H1 (cell line): Measurements from ENCODE around the gene OGFR. TPM values are rescaled to one million over a fixed set of nuclear protein-coding genes. Genes with fewer than 3 reads are reported as not detected.

Experiments
- BRCA1 ChIP-seq: IDR thresholded peaks from 2 replicates; pipeline ENCODE4 v1.6.1; 2012; ENCODE audit warnings: low read depth, low read length, improper control_type of control experiment
- EP300 ChIP-seq, 2 experiments: IDR thresholded peaks; 1 replicate in 1 of 2; 2 replicates in 1 of 2; pipeline ENCODE4 v1.6.1; 2011 to 2012; ENCODE audit warnings: low read depth in 2 of 2, low read length in 2 of 2, mild to moderate bottlenecking in 2 of 2, borderline replicate concordance in 1 of 2, inconsistent platforms in 1 of 2, moderate library complexity in 1 of 2
- EZH2 ChIP-seq: fragments of 200-600 bp; sonication (generic); IDR thresholded peaks from 2 replicates; pipeline ENCODE4 v1.7.1; 2012; ENCODE audit warnings: low read depth, mild to moderate bottlenecking, moderate library complexity, low read length, inconsistent platforms; ENCODE audit not compliant: severe bottlenecking
- GABPA ChIP-seq: IDR thresholded peaks from 2 replicates; pipeline ENCODE4 v1.6.1; 2011; ENCODE audit warnings: mild to moderate bottlenecking, low read length, moderate library complexity, borderline replicate concordance; ENCODE audit not compliant: insufficient read depth
- POLR2A ChIP-seq, 2 experiments: IDR thresholded peaks; 1 replicate in 1 of 2; 2 replicates in 1 of 2; pipeline ENCODE4 v1.6.1; 2011; ENCODE audit warnings: low read depth in 2 of 2, low read length in 2 of 2, mild to moderate bottlenecking in 2 of 2; ENCODE audit errors: control extremely low read depth in 1 of 2
- RNF2 ChIP-seq: fragments of 200-900, 300-1000 bp; sonication (generic); IDR thresholded peaks from 2 replicates; pipeline ENCODE4 v1.7.1; 2016; ENCODE audit warnings: borderline replicate concordance, low read depth, mild to moderate bottlenecking, antibody characterized with exemption, low read length; ENCODE audit not compliant: poor library complexity, severe bottlenecking; ENCODE audit errors: missing control alignments
- SP2 ChIP-seq: IDR thresholded peaks from 2 replicates; pipeline ENCODE4 v1.6.1; 2012; ENCODE audit warnings: mild to moderate bottlenecking, low read length, inconsistent platforms
- polyA plus RNA-seq, 7 experiments: library from polyadenylated mRNA; depleted of rRNA in 3 of 7; stranded (reverse) in 5 of 7; unstranded in 2 of 7; fragments of >200 nt in 5 of 7; fragments of 200-250 nt in 2 of 7; gene quantifications; 1 replicate in 5 of 7; 2 replicates in 1 of 7; 4 replicates in 1 of 7; pipeline versions ENCODE4 v1.2.1 to v1.2.3, GENCODE V29; 2011 to 2013; ENCODE audit warnings: missing spikeins in 2 of 7, mixed read lengths in 2 of 7
- total RNA-seq: library from RNA; stranded (reverse); fragmentation: NEBNext Ultra II Directional; extraction: Animal tissue kit (Norgen Biotek cat#: 25700); gene quantifications from 2 replicates; pipeline ENCODE4 v1.2.1, GENCODE V29; 2021

The OGFR gene
- total and polyA plus RNA-seq, 2 of the 8 experiments (the other 6 are each of a cell fraction or from before 2014, with no cell fraction given): 13.9 to 25.1 TPM

DNA sequence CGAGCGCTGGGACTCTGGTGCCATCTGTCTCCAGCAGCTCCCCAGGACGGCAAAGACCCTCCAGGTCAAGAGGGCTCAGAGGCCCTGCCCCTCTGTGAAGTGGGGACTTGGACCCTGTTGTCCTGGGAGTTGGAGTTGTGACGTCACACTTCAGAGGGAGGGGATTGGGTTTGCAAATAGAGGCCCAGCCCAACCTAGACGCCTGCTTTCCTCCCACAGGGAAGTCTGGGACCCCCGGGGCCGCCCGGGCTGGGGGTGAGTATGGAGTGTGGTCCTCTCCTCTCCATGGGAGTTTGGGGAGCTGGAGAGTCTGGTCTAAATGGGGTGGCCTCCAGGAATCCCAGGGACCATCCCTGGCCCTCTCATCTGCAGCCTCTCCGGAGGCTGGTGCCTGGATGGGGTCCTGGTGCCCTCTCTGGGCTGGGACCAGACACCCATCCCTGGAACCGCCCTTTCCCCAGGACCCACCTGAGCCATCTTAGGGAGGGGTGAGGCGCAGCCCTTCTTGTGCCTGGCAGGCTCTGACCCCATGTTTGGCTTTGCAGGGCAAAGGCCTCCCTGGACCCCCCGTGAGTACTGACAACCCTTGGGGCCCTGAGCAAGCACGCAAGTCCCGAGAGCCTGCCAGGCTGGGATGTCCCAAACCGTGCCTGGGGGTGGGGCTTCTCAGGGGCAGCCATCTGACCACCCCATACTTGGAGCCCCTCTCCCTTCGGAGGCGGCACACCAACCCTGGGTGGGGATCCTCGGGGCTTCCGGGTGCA is 16.5 kb downstream of the OGFR start (continued):
- TF ChIP-seq EZH2: no peak
- no peak for TF ChIP-seq SP2
- no peak for TF ChIP-seq RNF2
- TF ChIP-seq GABPA: no peak
- TF ChIP-seq POLR2A (IDR thresholded peaks at IDR 0.05; ENCODE audit: control extremely low read depth in 1 of 2, low read depth in 2 of 2, low read length in 2 of 2): no peak
- no peak for TF ChIP-seq EP300 (IDR thresholded peaks at IDR 0.05; ENCODE audit: borderline replicate concordance in 1 of 2, low read depth in 2 of 2, low read length in 2 of 2)
- no peak for TF ChIP-seq BRCA1
